Stimulated activated CD4-positive, alpha-beta T cell treated with anti-CD3 and anti-CD28 coated beads, Interleukin-1b, Interleukin-23, amount 100 ng/mL, for 24 hours (primary cell): ENCODE data around the gene NEB.
"Not testable (repeated sequence)": the region's sequence is repeated elsewhere in the genome, so short reads cannot be mapped to it uniquely, and the experiment has no call there.

Experiments used
- DNase-seq, 4 experiments: peaks; one replicate each; pipeline ENCODE4 v3.0.0-alpha.2; 2020; ENCODE audit warnings: low read depth in 4 of 4, low spot score in 1 of 4

Gene NEB

GRCh38 chr2:151651274-151651673 is 83.0 kb downstream of the NEB start:
- no peak for DNase-seq

GRCh38 chr2:151650456-151650855 is 83.8 kb downstream of the NEB start:
- no peak for DNase-seq

- DNase-seq = no peak
Measured at GRCh38 chr2:151649966-151650365, 84.3 kb downstream of the NEB start.

- DNase-seq = no peak
Measured at GRCh38 chr2:151649400-151649799, 84.9 kb downstream of the NEB start.

- not testable (repeated sequence) for DNase-seq
Measured at GRCh38 chr2:151646512-151646911, 87.8 kb downstream of the NEB start.

GRCh38 chr2:151644580-151644979 is 89.7 kb downstream of the NEB start:
- DNase-seq = no peak

GRCh38 chr2:151641895-151642294 is 92.4 kb downstream of the NEB start:
- DNase-seq = not testable (repeated sequence)

- no peak for DNase-seq
Measured at GRCh38 chr2:151640087-151640486, 94.2 kb downstream of the NEB start.

GRCh38 chr2:151638990-151639389 is 95.3 kb downstream of the NEB start:
- DNase-seq = no peak

GRCh38 chr2:151638191-151638933 is 95.9 kb downstream of the NEB start:
- no peak for DNase-seq

- peak in 1 of 4 experiments; percentile 11 for DNase-seq
Measured at GRCh38 chr2:151637271-151637781, 97.0 kb downstream of the NEB start.

GRCh38 chr2:151634736-151635467 is 99.4 kb downstream of the NEB start:
- no peak for DNase-seq

GRCh38 chr2:151632993-151633565 is 101.2 kb downstream of the NEB start:
- no peak for DNase-seq

- DNase-seq = no peak
Measured at GRCh38 chr2:151630372-151630771, 103.9 kb downstream of the NEB start.

GRCh38 chr2:151627353-151627752 is 106.9 kb downstream of the NEB start:
- no peak for DNase-seq

GRCh38 chr2:151624271-151624670 is 110.0 kb downstream of the NEB start:
- no peak for DNase-seq

- DNase-seq = no peak
Measured at GRCh38 chr2:151623631-151624030, 110.6 kb downstream of the NEB start.

GRCh38 chr2:151620761-151621160 is 113.5 kb downstream of the NEB start:
- no peak for DNase-seq

GRCh38 chr2:151619337-151619989 is 114.8 kb downstream of the NEB start:
- DNase-seq = no peak

GRCh38 chr2:151616760-151617339 is 117.4 kb downstream of the NEB start:
- no peak for DNase-seq
